ENCODE data around the gene ZNF367. TPM values are rescaled to one million over a fixed set of nuclear protein-coding genes. Genes with fewer than 3 reads are reported as not detected.
"Not testable (repeated sequence)": the region's sequence is repeated elsewhere in the genome, so short reads cannot be mapped to it uniquely, and the experiment has no call there.

Gene ZNF367
- total and polyA plus RNA-seq, 2 experiments from 2014 or later: 0.89 to 2.5 TPM

GRCh38 chr9:96363175-96363967, 54.8 kb downstream of the ZNF367 start:
- TF ChIP-seq CTCF (IDR thresholded peaks at IDR 0.05; ENCODE audit: low read depth, low read length): no peak
- no peaks in the 10 kb centered on the region for H3K27me3 ChIP-seq
- no peaks in the 10 kb centered on the region for H3K4me1 ChIP-seq (ENCODE audit: low read depth)
- no peak overlapping the region for H3K27ac ChIP-seq
- no peak for DNase-seq (ENCODE audit: low read depth in 1 of 2, low spot score in 1 of 2)
- no peaks in the 10 kb centered on the region for H3K9me3 ChIP-seq (ENCODE audit: low read depth)
- H3K36me3 ChIP-seq: peaks cover 2% of the 10 kb centered on the region
- H3K4me3 ChIP-seq: no peak overlapping the region

- not testable (repeated sequence) for DNase-seq (ENCODE audit: low read depth in 1 of 2, low spot score in 1 of 2); H3K27me3 ChIP-seq
Measured at GRCh38 chr9:96362119-96362518, 56.1 kb downstream of the ZNF367 start.

GRCh38 chr9:96361668-96362067, 56.5 kb downstream of the ZNF367 start:
- no peak for TF ChIP-seq CTCF (IDR thresholded peaks at IDR 0.05; ENCODE audit: low read depth, low read length)
- H3K36me3 ChIP-seq: peaks cover 2% of the 10 kb centered on the region

More at GRCh38 chr9:96362119-96362518, 56.1 kb downstream of the ZNF367 start:
- H3K4me1 ChIP-seq (ENCODE audit: low read depth); H3K9me3 ChIP-seq (ENCODE audit: low read depth); H3K27ac ChIP-seq; H3K36me3 ChIP-seq; H3K4me3 ChIP-seq: not testable (repeated sequence)

GRCh38 chr9:96360976-96361375, 57.2 kb downstream of the ZNF367 start:
- TF ChIP-seq CTCF (IDR thresholded peaks at IDR 0.05; ENCODE audit: low read depth, low read length): no peak
- no peaks in the 10 kb centered on the region for H3K27me3 ChIP-seq

More at GRCh38 chr9:96361668-96362067, 56.5 kb downstream of the ZNF367 start:
- H3K27ac ChIP-seq: no peak overlapping the region
- no peak overlapping the region for H3K4me3 ChIP-seq
- H3K9me3 ChIP-seq (ENCODE audit: low read depth): no peaks in the 10 kb centered on the region
- H3K4me1 ChIP-seq (ENCODE audit: low read depth): no peaks in the 10 kb centered on the region
- H3K27me3 ChIP-seq: no peaks in the 10 kb centered on the region
- no peak for DNase-seq (ENCODE audit: low read depth in 1 of 2, low spot score in 1 of 2)

GRCh38 chr9:96360523-96360922, 57.6 kb downstream of the ZNF367 start:
- H3K9me3 ChIP-seq (ENCODE audit: low read depth); H3K27me3 ChIP-seq; H3K4me3 ChIP-seq; DNase-seq (ENCODE audit: low read depth in 1 of 2, low spot score in 1 of 2); H3K36me3 ChIP-seq; H3K4me1 ChIP-seq (ENCODE audit: low read depth); H3K27ac ChIP-seq: not testable (repeated sequence)

More at GRCh38 chr9:96360976-96361375, 57.2 kb downstream of the ZNF367 start:
- DNase-seq (ENCODE audit: low read depth in 1 of 2, low spot score in 1 of 2): no peak
- Histone ChIP-seq H3K27ac (no peak overlapping the region), H3K4me1 (ENCODE audit: low read depth) (no peaks in the 10 kb centered on the region), H3K9me3 (ENCODE audit: low read depth) (no peaks in the 10 kb centered on the region), H3K4me3 (no peak overlapping the region), H3K36me3 (peaks cover 2% of the 10 kb centered on the region)

- H3K27ac ChIP-seq: no peak overlapping the region
- no peaks in the 10 kb centered on the region for H3K9me3 ChIP-seq (ENCODE audit: low read depth)
- no peak for DNase-seq (ENCODE audit: low read depth in 1 of 2, low spot score in 1 of 2)
- no peak overlapping the region for H3K4me3 ChIP-seq
- H3K27me3 ChIP-seq: no peaks in the 10 kb centered on the region
- H3K36me3 ChIP-seq: no peaks in the 10 kb centered on the region
- no peaks in the 10 kb centered on the region for H3K4me1 ChIP-seq (ENCODE audit: low read depth)
- no peak for TF ChIP-seq CTCF (IDR thresholded peaks at IDR 0.05; ENCODE audit: low read depth, low read length)
Measured at GRCh38 chr9:96350866-96351265, 67.3 kb downstream of the ZNF367 start.
